ENCODE results near the gene MATN4.

The MATN4 gene

DNA sequence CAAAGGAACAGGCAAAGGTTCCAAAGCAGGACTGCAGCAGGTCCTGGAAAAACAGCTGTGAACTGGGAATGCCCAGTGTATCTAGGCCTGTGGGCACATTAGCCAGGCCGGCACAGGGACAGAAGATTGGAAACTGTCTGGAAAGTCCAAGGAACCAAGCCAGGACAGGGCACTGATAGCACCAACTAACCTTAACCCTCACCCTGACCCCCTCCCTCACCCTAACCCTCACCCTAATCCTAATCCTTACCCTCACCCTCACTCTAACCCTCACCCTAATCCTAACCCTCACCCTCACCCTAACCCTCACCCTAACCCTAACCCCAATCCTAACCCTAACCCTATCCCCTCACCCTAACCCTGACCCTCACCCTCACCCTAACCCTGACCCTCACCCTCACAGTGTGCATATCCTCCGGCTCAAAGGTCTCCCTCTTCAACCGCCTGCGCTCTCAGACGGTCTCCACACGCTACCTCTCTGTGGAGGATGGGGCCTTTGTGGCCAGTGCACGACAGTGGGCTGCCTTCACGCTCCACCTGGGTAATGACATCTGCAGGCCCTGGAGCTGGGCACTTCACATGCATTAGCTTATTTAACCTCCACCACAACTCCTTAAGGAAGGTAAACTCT lies 5.1 kb upstream of the MATN4 start:
- H3K36me3 ChIP-seq (ENCODE audit: control insufficient read depth, insufficient read depth, low read length) = no peaks in the 10 kb centered on the region
- no peaks in the 10 kb centered on the region for H3K4me1 ChIP-seq (ENCODE audit: control insufficient read depth, insufficient read depth, low read length, poor library complexity, severe bottlenecking)
- WGBS, 2 experiments (ENCODE audit: insufficient coverage in 2 of 2) = 96 to 97% methylated on average over 7 to 8 of the region's 8 CpGs
- no peaks in the 10 kb centered on the region for H3K9me3 ChIP-seq (ENCODE audit: control insufficient read depth, low read length)
- H3K4me3 ChIP-seq (ENCODE audit: extremely low read depth, insufficient read depth, low read length, poor library complexity, severe bottlenecking) = no peak overlapping the region
- H3K27ac ChIP-seq (ENCODE audit: low read depth, low read length, severe bottlenecking) = no peak overlapping the region

DNA sequence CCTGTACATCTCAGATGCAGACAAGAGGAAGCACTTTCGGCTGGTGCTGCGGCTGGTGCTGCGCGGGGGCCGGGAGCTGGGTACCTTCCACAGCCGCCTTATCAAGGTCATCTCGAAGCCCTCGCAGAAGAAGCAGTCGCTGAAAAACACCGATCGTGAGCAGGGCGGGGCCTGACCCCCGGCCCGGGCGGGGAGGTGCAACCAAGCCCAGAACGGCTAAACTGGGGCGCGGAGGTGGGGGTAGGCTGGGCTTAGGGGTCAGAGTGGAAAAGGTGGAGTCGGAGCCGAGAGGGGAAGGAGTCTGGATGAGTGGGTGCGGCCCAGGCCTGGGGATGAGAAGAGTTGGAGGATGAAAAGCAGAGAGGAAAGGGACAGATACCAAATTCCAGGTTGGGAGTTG lies 4.1 kb upstream of the MATN4 start:
- Histone ChIP-seq H3K9me3 (ENCODE audit: control insufficient read depth, low read length) (no peaks in the 10 kb centered on the region), H3K36me3 (ENCODE audit: control insufficient read depth, insufficient read depth, low read length) (no peaks in the 10 kb centered on the region), H3K27ac (ENCODE audit: low read depth, low read length, severe bottlenecking) (no peak overlapping the region), H3K4me3 (ENCODE audit: extremely low read depth, insufficient read depth, low read length, poor library complexity, severe bottlenecking) (no peak overlapping the region), H3K4me1 (ENCODE audit: control insufficient read depth, insufficient read depth, low read length, poor library complexity, severe bottlenecking) (no peaks in the 10 kb centered on the region)
- WGBS, 2 experiments (ENCODE audit: insufficient coverage in 2 of 2) = 93 to 94% methylated on average over 17 to 21 of the region's 21 CpGs

DNA sequence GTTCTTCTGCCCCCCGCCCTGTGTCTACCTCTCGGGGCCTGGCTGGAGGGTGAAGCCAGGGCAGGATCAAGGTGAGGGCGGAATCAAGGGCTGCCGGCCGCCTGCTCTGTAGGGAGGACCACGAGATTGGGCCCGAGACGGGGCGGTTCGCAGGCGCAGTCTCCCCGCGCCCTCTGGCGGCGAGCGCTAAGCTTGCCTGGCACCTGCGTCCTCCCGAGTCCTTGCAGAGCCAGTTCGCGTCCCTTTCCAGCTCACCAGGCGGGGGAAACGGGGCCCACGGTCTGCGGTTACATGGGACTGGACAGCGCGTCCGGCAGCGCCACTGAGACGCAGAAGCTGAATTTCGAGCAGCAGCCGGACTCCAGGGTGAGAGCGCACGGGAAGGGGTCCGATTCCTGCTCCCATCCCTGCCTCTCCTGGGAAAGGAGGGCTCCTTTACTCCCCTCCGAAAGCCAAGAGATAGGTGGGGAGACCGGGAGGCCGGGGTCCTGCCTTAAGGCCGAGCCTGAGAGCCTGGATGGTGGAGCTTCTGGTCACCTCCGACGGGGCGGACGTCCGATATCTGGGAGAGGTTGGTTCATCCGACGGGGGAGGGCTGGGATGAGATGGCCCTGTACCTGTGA lies 3.6 kb upstream of the MATN4 start:
- H3K9me3 ChIP-seq (ENCODE audit: control insufficient read depth, low read length) = no peaks in the 10 kb centered on the region
- WGBS, 2 experiments (ENCODE audit: insufficient coverage in 2 of 2) = 43 to 50% methylated on average over 42 to 43 of the region's 45 CpGs
- H3K27ac ChIP-seq (ENCODE audit: low read depth, low read length, severe bottlenecking) = no peak overlapping the region
- H3K4me1 ChIP-seq (ENCODE audit: control insufficient read depth, insufficient read depth, low read length, poor library complexity, severe bottlenecking) = no peaks in the 10 kb centered on the region
- H3K4me3 ChIP-seq (ENCODE audit: extremely low read depth, insufficient read depth, low read length, poor library complexity, severe bottlenecking) = no peak overlapping the region
- no peaks in the 10 kb centered on the region for H3K36me3 ChIP-seq (ENCODE audit: control insufficient read depth, insufficient read depth, low read length)

DNA sequence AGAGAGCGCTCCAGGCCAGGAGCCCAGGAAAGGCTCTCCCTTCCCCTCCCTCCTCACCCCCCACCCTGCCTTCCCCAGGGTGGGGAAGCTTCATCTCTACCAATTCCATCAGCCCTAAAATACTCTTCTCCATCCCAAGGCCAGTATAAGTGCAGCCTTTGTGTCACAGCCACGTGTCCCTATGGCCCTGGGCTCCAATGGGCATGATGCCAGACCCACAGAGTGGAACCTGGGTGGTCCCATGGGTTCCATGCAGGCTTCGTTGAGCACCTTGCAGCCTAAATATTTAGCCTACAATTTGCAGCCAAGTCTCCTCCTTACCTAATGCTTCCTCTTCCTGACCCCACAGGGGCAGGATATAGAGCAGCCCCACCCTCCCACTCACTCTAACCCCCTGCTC lies 976 bp upstream of the MATN4 start:
- no peaks in the 10 kb centered on the region for H3K9me3 ChIP-seq (ENCODE audit: control insufficient read depth, low read length)
- 82 to 86% methylated on average over 2 of the region's 3 CpGs for WGBS, 2 experiments (ENCODE audit: insufficient coverage in 2 of 2)
- no peaks in the 10 kb centered on the region for H3K36me3 ChIP-seq (ENCODE audit: control insufficient read depth, insufficient read depth, low read length)
- no peak overlapping the region for H3K27ac ChIP-seq (ENCODE audit: low read depth, low read length, severe bottlenecking)
- H3K4me1 ChIP-seq (ENCODE audit: control insufficient read depth, insufficient read depth, low read length, poor library complexity, severe bottlenecking) = no peaks in the 10 kb centered on the region
- no peak overlapping the region for H3K4me3 ChIP-seq (ENCODE audit: extremely low read depth, insufficient read depth, low read length, poor library complexity, severe bottlenecking)

DNA sequence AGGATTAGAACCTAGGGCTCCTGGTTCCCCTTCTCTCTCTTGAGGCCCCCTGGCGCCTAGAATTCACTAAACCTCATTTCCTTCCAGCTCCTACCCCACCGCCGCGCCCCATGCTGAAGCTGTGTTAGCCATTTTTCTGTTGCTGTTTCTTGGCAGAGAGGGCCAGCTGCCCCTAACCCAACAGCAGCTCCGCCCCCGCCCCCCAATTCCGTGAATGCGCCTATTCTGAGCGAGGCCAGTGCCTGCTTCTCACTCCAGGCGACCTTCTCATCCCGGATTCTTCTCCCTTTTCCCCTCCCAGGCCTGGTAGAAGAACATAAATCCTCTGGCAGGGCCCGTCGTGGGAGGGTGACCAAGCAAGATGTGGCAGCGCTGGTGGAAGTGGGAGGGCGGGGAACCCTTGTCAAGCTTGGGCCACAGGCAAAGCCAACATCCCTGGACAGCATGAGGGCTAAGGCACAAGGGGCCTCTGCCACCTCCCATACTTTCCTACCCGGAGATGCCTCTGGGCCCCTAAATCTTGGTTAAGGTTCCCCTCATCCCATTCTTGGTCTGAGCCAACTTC lies 941 bp downstream of the MATN4 start:
- Histone ChIP-seq H3K27ac (ENCODE audit: low read depth, low read length, severe bottlenecking) (no peak overlapping the region), H3K36me3 (ENCODE audit: control insufficient read depth, insufficient read depth, low read length) (no peaks in the 10 kb centered on the region), H3K9me3 (ENCODE audit: control insufficient read depth, low read length) (no peaks in the 10 kb centered on the region), H3K4me3 (ENCODE audit: extremely low read depth, insufficient read depth, low read length, poor library complexity, severe bottlenecking) (no peak overlapping the region), H3K4me1 (ENCODE audit: control insufficient read depth, insufficient read depth, low read length, poor library complexity, severe bottlenecking) (peaks cover 3% of the 10 kb centered on the region)
- 89% methylated on average over 12 to 14 of the region's 16 CpGs for WGBS, 2 experiments (ENCODE audit: insufficient coverage in 2 of 2)

DNA sequence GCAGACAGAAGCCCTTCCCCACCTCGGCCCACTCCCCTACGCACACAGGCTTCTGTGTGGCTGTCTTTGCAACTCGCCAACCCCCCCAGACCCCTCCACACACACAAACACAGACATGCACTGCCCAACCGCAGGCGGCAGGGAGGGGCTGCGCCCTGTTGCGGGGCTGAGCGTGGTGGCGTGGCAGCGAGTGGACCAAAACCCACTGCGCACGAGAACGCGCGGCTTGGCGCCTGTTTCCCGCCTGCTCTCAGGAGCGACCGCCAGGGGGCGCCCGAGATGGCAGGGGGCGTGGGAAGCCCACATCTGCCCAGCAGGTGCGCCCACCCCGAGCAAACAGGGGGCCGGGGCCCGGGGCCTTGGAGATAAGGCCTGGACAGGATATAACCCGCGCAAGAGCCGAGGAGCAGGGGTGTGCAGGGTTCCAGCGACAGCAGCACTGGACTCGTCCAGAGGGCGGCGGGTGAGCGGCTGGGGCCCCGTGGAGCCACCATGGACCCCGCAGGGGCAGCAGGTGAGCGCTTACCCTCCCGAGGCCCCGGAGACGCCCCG lies 1.6 kb downstream of the MATN4 start, which contains the start of gene RBPJL:
TSS of gene RBPJL (plus strand) at position 410 of the 552 bp plus-strand sequence. CDS start at position 493, 83 bp downstream.
- whole genome bisulfite sequencing, 2 experiments (ENCODE audit: insufficient coverage in 2 of 2) = 52 to 54% methylated on average over 31 to 37 of the region's 41 CpGs
- Histone ChIP-seq H3K4me1 (ENCODE audit: control insufficient read depth, insufficient read depth, low read length, poor library complexity, severe bottlenecking) (peaks cover 3% of the 10 kb centered on the region), H3K9me3 (ENCODE audit: control insufficient read depth, low read length) (no peaks in the 10 kb centered on the region), H3K27ac (ENCODE audit: low read depth, low read length, severe bottlenecking) (no peak within 1 kb of the TSS), H3K36me3 (ENCODE audit: control insufficient read depth, insufficient read depth, low read length) (no peaks in the 10 kb centered on the region), H3K4me3 (ENCODE audit: extremely low read depth, insufficient read depth, low read length, poor library complexity, severe bottlenecking) (no peak within 1 kb of the TSS)

DNA sequence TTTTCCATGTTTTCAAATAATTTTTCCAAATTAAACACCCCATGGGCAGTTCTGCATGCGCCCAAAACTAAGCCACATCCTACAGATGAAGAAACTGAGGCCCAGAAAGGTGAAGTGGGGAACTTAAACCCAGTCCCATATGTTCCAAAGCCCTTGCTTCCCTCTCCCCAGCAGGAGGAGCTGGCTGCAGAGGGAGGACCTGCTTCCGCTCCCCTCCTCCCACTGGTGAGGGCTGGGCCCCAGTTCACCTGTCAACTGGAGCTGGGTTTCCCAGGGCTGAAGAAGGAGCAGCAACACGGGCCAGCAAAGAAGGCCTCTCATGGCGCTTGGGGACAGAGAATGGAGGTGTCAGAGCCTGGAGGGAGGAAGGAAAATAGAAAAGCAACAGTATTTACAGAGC lies 2.8 kb downstream of the MATN4 start:
- Histone ChIP-seq H3K4me3 (ENCODE audit: extremely low read depth, insufficient read depth, low read length, poor library complexity, severe bottlenecking) (no peak overlapping the region), H3K36me3 (ENCODE audit: control insufficient read depth, insufficient read depth, low read length) (no peaks in the 10 kb centered on the region), H3K4me1 (ENCODE audit: control insufficient read depth, insufficient read depth, low read length, poor library complexity, severe bottlenecking) (peaks cover 3% of the 10 kb centered on the region), H3K9me3 (ENCODE audit: control insufficient read depth, low read length) (no peaks in the 10 kb centered on the region), H3K27ac (ENCODE audit: low read depth, low read length, severe bottlenecking) (no peak overlapping the region)
- WGBS, 2 experiments (ENCODE audit: insufficient coverage in 2 of 2) = 63 to 68% methylated on average over 3 of the region's 4 CpGs

DNA sequence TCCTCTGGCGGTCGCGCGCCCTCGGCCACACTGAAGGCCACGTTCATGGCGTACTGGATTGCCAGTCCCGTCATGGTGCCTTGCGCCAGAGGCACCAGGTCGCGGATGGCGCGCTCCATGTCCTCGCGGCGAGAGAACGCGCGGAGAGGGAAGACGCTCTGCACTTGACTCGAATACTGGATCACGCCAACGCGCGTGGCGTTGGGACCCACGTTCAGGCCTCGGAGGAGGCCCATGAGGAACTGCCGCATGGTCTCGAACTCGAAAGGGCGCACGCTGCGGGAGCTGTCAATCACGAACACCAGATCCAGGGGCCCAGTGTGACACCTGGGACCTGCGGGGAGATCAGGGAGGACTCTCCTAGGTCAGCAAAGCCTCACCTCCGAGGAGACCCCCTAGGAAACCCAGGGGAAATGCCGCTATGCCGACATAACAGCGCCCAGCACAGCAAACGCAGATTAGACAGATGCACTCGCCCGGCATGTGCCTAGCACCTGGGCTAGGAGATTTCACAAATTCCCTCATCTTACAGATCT lies 3.6 kb downstream of the MATN4 start:
- Histone ChIP-seq H3K36me3 (ENCODE audit: control insufficient read depth, insufficient read depth, low read length) (no peaks in the 10 kb centered on the region), H3K9me3 (ENCODE audit: control insufficient read depth, low read length) (no peaks in the 10 kb centered on the region), H3K4me3 (ENCODE audit: extremely low read depth, insufficient read depth, low read length, poor library complexity, severe bottlenecking) (no peak overlapping the region), H3K27ac (ENCODE audit: low read depth, low read length, severe bottlenecking) (no peak overlapping the region), H3K4me1 (ENCODE audit: control insufficient read depth, insufficient read depth, low read length, poor library complexity, severe bottlenecking) (peaks cover 3% of the 10 kb centered on the region)
- 96 to 97% methylated on average over 43 of the region's 43 CpGs for WGBS, 2 experiments (ENCODE audit: insufficient coverage in 2 of 2)

DNA sequence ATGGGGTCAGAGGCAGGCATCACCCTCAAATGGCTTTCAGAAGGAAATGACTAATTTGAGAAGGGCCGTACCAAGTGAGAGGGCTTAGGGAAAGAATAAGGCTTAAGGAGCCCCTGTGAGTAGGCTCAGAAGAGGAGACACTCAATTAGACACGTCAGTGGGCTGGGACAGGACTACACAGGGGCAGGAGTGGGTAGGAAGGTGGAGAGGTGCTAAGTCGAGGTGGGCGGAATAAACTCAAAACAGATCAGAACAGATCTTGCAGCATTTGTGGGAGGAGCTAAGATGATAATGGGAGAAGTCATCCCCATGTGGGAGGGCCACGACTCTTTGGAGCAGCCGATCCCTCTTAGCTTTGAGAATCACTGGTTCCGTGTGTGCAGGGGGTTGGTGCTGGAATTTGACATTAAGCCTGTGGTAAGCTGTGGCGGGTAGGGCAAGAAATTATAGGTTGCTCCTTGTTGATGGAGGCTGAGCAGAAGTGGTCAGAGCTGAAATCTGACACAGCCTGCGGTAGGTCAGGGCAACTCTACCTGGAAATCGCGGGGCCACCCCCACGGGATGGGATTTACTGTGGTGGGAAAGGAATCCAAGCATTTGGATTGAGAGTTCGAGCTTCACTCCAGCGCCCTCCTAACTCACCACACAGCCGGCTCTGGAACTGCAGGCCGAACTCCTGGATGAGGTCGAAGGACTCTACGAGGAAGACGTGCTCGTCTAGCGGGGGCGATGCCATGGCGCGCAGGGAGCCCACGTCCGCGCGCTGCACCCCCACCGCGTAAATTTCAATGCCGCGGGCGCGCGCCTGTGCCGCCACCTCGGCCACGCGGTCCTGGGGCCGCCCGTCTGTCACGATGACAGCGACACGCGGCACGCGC lies 4.3 kb downstream of the MATN4 start:
- Histone ChIP-seq H3K4me1 (ENCODE audit: control insufficient read depth, insufficient read depth, low read length, poor library complexity, severe bottlenecking) (peaks cover 3% of the 10 kb centered on the region), H3K4me3 (ENCODE audit: extremely low read depth, insufficient read depth, low read length, poor library complexity, severe bottlenecking) (no peak overlapping the region), H3K9me3 (ENCODE audit: control insufficient read depth, low read length) (no peaks in the 10 kb centered on the region), H3K27ac (ENCODE audit: low read depth, low read length, severe bottlenecking) (no peak overlapping the region), H3K36me3 (ENCODE audit: control insufficient read depth, insufficient read depth, low read length) (no peaks in the 10 kb centered on the region)
- WGBS, 2 experiments (ENCODE audit: insufficient coverage in 2 of 2) = 93 to 95% methylated on average over 42 to 47 of the region's 47 CpGs

DNA sequence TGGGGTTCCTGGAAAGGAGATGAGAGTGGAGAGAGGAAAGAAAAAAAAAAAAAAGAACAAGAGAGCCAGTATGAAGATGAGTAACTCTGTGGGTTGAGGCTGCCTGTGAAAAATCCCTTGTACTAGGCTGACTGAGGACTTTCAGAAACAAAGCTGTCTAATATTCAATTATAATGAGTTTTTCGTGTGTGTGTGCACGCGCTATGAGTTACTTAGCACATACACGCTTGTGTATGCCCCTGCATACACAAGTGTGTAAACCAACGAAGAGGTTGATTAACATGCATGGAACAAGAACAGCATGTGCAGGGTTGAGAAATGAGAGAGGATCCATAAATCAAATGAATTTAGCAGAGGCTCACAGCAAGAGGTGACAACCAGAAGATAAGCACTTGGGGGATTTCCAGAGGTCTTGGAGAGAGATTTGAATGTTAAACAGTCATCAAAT lies 6.3 kb downstream of the MATN4 start:
- Histone ChIP-seq H3K36me3 (ENCODE audit: control insufficient read depth, insufficient read depth, low read length) (no peaks in the 10 kb centered on the region), H3K4me3 (ENCODE audit: extremely low read depth, insufficient read depth, low read length, poor library complexity, severe bottlenecking) (no peak overlapping the region), H3K27ac (ENCODE audit: low read depth, low read length, severe bottlenecking) (no peak overlapping the region), H3K4me1 (ENCODE audit: control insufficient read depth, insufficient read depth, low read length, poor library complexity, severe bottlenecking) (peaks cover 3% of the 10 kb centered on the region), H3K9me3 (ENCODE audit: control insufficient read depth, low read length) (no peaks in the 10 kb centered on the region)
- WGBS, 2 experiments (ENCODE audit: insufficient coverage in 2 of 2) = 93 to 94% methylated on average over 5 of the region's 5 CpGs

Data from mesodermal cell (in vitro differentiated cells).